ENCODE results near the gene SURF2.

Gene SURF2

DNA sequence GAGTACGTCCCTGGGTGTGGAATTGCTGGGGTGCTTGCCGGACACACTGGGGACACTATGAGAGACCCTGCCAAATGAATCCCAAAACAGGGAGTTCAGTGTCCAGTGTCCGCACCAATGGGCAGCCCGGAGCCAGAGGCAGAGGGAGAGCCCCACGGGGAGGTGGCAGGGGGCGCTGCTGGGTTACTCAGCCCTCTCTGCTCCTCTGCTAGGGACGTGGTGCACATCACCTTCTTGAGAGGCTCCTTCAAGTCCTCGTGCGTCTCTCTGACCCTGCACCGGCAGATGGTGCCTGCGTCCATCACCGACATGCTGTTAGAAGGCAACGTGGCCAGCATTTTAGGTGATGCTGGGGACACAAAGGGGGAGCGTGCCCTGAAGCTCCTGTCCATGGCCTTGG is 40.6 kb downstream of the SURF2 start:
- in situ Hi-C loops (cut with MboI; ENCODE audit: low sequenced_read_pairs) = no loop called here

- in situ Hi-C loops (cut with MboI; ENCODE audit: low sequenced_read_pairs) = no loop called here
Measured at GRCh38 chr9:133397370-133397769, 41.0 kb downstream of the SURF2 start.

- in situ Hi-C loops (cut with MboI; ENCODE audit: low sequenced_read_pairs) = no loop called here
Measured at GRCh38 chr9:133397895-133398294, 41.5 kb downstream of the SURF2 start.

DNA sequence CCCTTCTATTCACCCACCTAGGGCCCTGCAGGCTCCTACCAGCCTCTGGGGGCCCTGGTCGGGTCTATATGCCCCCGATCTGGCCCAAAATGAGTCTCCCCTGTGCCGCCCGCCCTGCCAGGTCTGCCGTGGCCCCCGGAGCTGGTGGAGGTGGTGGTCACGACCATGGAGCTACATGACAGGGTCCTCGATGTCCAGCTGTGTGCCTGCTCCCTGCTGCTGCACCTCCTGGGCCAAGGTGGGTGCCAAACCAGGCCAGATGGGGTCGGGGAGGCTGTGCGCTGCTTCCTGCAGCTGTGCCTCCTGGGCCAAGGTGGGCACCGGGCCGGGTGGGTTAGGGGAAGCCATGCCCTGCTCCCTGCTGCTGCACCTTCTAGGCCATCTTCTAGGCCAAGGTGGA is 43.9 kb downstream of the SURF2 start:
- in situ Hi-C loops (cut with MboI; ENCODE audit: low sequenced_read_pairs) = no loop called here

GRCh38 chr9:133401588-133401987 is 45.2 kb downstream of the SURF2 start:
- in situ Hi-C loops (cut with MboI; ENCODE audit: low sequenced_read_pairs) = no loop called here

DNA sequence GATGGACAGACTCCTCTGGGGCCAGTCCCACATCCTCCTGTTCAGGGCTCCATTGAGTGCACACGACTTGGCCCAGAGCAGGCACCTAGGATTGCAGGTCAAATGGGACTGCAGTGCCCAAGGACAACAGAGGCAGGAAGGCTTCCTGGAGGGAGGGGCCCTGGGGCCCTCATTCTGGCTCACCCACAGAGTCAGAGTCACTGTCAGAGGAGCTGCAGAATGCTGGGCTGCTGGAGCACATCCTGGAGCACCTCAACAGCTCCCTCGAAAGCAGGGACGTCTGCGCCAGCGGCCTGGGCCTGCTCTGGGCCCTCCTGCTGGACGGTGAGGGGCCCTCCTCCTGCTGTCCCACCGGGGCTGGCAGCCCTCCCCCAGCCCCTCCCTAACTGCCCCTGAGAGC is 46.3 kb downstream of the SURF2 start:
- in situ Hi-C loops (cut with MboI; ENCODE audit: low sequenced_read_pairs) = no loop called here

DNA sequence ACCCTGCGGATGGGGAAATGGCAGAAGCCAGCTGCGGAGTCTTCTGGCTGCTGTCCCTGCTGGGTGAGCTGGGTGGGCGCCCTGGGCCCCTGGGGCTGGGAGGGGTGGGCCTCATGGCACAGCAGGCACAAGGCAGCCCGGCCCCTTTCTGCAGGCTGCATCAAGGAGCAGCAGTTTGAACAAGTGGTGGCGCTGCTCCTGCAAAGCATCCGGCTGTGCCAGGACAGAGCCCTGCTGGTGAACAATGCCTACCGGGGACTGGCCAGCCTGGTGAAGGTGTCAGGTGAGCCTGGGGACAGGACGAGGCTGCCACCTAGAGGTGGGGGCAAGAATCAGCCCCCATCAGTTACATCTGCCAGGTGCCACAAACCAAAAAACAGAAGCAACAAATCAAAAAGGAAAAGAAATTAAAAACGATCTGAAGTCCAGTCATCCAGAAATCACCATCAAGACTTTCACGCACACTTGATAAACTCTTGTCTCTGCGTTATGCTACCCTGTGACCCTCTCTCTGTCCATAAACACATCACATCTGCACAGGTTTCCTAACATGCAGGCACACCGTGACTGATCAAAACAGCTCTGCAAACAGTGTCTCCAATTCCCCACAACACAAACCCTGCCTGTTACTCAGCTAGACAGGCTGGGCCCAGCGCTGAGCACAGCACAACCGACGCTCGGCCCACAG is 47.6 kb downstream of the SURF2 start:
- in situ Hi-C loops (cut with MboI; ENCODE audit: low sequenced_read_pairs) = no loop called here

DNA sequence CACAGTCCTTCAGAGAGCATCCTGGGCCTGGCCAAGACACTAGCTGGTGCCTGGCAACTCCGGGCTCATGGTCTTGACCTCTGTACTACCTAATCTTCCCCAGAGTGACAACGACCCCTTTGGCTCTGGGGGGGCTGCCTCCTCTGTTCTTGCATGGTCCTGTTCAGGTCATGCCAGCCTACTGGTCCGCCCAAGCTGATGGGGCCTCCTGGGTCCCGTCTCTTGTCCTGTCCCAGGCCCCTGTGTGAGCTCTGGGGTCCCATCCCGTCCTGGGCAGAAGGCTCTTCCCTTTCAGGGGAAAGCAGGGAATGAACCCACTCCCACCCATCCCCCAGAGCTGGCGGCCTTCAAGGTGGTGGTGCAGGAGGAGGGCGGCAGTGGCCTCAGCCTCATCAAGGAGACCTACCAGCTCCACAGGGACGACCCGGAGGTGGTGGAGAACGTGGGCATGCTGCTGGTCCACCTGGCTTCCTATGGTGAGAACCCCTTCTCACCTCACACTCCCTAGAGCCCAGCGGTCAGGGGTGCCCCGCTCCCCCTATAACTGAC is 48.2 kb downstream of the SURF2 start:
- in situ Hi-C loops (cut with MboI; ENCODE audit: low sequenced_read_pairs) = no loop called here

DNA sequence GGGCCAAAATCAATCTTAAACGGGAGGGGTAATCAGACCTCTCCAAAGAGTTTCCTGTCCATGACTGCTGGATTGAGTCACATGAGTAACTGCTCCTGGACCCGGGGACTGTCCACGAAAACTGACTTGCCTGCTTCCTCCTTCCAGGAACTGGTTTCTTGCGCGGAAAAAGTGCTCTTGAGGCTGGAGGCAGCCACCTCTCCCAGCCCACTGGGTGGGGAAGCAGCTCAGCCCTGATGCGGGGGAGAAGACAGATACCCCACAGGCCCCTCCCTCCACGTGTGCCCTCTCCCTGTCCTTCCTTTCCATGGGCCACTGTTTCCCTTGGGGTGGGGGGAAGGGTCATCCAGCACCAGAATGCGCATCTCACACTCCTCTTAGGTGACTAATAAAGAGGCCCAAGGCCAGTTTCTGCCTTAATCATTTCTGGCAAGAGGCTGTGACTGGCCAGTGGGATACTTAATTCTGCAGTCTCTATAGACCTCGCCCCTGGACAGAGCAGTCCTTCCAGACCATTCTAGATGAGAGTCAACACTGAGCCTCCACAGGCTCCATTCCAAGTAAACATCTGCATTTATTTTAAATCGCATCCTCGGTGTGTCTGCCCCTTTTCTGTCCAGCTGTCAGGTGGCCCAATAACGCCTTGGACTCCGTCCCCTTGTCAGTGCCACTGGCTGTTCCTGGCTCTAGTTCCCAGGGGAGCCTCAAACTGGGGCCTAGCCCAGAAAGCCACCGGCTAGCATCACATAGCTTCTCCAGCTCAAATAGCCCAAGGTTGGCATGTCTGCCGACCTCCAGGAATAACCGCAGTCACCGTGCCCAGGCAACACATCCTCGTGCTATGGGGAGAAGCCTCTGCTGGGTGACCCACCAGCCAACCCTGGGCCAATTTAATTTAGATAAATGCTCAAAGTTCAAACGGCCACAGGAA is 49.4 kb downstream of the SURF2 start:
- in situ Hi-C loops (cut with MboI; ENCODE audit: low sequenced_read_pairs) = no loop called here

DNA sequence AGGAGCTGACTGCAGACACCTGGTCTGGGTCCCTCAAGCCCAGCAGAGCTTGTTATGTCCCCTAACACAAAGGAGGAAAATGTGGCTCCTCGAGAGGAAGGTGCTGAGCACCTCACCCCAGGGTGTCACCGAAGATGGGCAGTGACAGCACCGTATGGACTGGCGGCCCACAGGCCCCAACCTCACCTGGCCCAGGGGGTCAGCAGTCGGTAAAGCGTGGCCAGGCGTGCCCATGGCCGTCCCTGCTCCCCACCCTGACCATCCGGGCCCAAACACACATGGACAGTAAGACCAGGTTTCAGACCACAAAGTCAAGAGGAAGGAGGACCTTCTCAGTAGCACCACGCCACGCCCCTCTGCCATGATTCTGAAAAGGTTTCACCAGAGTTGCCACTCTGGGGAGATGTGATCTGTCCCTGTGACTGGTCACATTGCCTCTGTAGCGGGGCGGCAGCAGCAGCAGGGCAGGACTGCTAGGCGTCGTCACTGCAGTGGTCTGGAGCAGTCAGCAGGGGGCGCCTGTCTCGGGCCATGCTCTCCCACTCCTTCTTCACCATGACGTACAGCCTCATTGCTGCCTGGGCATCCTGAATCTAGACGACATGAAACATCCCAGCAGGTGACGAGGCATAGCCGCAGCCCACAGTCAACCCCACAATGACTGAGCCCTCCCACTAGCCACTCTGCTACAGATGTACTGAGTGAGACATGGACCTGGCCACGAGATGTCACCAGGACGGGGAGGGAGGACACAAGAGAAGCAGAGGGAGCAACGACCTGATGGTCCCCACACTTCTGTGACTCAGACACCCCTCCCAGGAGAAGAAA is 50.3 kb downstream of the SURF2 start:
- in situ Hi-C loops (cut with MboI; ENCODE audit: low sequenced_read_pairs) = no loop called here

- in situ Hi-C loops (cut with MboI; ENCODE audit: low sequenced_read_pairs) = no loop called here
Measured at GRCh38 chr9:133408042-133408441, 51.7 kb downstream of the SURF2 start.
